HG03354 (cell line): ENCODE measurements around the gene HPS1.

Experiments
- ATAC-seq: cut with Tn5 transposase; IDR thresholded peaks from one replicate; pipeline ENCODE4 v1.9.1; 2021; ENCODE audit warnings: mild to moderate bottlenecking; ENCODE audit not compliant: unreplicated experiment, poor library complexity, severe bottlenecking

Gene HPS1

GRCh38 chr10:98446661-98447221 lies at the start of gene HPS1:
Gene HPS1 (minus strand): TSS chr10:98446935. CDS start chr10:98443240, 3,695 bp downstream.
- ATAC-seq: peak; percentile 87

- peak; percentile 78 for ATAC-seq
These were observed 46.0 kb upstream of the HPS1 start for GRCh38 chr10:98492763-98493162.

DNA sequence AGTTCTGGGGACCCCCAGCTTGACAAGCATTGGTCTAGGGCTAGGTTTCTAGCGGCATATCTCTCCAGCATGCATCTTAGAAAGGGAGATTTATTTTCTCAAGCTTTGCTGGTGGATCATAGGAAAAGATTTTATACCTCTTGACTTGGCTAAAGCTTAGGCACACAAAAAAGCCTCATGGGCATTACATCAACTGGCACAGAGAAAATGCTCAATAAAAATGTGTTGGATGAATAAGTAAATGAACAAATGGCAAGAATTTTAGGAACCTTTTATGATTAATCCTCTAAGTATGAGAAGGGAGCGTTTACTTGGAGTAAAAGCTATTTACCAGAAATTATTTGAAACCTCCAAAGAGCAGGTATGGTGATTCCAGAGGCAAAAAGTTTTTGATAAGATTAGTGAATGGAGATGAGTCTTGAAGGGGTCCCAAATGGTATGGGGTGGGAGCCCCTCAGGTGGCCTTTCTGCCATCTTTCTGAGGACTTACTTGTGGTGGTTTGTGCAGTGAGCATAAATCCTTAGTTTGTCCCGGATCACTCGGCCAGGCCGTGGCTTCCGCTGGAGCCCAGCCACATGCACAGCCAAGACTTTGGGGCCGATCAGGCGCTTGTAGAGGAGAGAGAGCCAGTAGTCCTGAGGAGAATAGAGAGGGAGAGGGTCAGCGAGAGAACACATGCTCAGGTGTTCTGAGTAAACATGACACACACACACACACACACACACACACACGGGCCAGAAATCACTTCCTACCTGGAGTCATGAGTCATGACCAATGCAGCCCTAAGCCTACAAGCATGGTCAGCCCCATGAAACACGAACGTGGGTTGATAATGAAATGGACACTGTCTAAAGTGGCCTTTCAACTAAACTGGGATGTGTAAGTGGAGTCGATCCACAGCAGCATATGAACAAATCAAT lies 43.1 kb upstream of the HPS1 start:
- no peak for ATAC-seq

DNA sequence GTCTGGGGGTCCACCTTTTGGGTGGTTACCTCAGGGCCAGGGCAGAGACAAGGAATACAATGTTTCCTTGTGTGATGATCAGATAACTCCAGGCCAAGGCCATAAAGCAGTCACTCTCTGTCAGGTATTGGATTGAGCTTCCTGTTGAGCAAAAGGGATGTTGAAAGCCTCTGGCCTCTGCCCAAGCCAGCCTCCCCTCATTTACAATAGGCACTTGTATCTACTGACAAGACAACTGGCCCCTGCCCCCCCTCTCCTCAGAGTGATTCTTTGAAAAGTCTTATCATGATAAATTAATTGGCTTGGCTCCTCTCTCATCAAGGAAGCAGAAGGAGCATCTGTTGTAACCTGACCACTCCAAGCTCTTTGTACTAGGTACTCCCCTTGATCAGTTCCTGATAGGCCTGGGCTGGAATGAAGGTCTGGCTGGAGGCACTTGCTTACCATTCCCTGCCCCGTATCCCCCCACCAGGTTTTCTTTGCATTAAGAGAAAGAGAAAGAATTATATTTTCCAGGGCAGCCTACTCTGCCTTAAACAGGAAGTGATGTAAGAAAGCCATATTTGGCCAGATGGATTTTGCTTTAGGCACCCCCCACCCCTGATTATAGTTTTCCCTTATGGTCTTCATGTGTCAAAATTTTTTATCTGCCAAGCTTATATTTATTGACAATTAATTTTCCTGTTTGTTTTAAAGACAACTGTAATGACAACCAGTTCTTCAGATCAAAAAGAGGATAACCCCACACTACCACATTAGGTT lies 42.1 kb upstream of the HPS1 start:
- no peak for ATAC-seq

DNA sequence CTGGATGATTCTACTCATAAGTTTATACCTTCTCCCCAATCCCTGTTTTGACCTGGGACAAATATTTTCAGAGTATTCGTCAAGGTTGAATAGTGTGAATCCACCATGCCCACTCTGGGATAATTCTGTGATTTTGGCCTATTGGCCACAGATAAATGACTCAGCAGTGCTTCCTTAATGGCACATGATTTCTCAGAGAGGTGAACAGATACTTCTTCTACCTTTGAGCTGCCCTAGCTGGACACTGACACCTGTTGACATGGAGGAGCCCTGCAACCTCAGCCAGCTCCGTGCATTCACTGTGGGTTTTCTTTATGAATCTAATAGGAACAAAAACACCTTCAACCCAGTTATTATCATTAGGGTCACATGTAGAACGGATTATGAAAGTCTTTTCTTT lies 40.9 kb upstream of the HPS1 start:
- ATAC-seq: no peak

GRCh38 chr10:98486421-98486820 lies 39.7 kb upstream of the HPS1 start:
- no peak for ATAC-seq

DNA sequence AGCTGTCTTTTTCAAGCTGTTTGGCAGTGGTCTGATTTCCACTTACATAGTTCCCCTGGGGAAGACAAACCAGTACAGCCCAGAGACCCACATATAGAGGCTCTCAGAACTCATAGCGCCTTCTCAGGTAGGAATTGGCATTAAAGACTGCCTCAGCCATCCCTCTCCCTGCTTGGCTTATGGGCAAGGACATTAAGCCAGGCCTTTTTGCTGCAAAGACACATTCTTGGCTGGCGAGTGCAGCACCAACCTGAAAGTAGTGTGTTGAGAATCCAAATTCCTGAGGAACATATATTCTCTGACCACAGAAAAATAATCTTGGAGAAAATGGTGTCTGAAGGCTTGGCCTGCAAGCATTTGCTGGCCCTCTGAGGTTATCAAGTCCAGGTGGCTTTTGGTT lies 39.2 kb upstream of the HPS1 start:
- ATAC-seq: no peak

- ATAC-seq: no peak
These were observed 36.9 kb upstream of the HPS1 start for GRCh38 chr10:98483658-98484057.

GRCh38 chr10:98482096-98482495 lies 35.4 kb upstream of the HPS1 start:
- ATAC-seq: no peak

- no peak for ATAC-seq
These were observed 34.7 kb upstream of the HPS1 start for GRCh38 chr10:98481404-98481945.

- peak; percentile 39 for ATAC-seq
These were observed 31.9 kb upstream of the HPS1 start for GRCh38 chr10:98478430-98479222.

DNA sequence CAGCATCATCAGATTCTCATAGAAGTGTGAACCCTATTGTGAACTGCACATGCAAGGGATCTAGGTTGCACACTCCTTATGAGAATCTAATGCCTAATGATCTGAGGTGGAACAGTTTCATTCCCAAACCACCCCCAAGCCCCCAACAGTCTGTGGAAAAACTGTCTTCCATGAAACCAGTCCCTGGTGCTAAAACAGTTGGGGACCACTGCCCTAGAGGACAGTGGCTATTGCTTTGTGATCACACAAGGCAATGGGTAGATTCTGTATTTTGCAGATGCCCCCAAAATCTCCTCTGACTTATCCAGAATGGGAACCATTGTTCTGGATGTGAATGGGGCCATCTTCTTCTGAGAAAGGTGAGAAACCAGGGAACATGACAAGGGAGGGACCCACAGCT lies 31.1 kb upstream of the HPS1 start:
- no peak for ATAC-seq

DNA sequence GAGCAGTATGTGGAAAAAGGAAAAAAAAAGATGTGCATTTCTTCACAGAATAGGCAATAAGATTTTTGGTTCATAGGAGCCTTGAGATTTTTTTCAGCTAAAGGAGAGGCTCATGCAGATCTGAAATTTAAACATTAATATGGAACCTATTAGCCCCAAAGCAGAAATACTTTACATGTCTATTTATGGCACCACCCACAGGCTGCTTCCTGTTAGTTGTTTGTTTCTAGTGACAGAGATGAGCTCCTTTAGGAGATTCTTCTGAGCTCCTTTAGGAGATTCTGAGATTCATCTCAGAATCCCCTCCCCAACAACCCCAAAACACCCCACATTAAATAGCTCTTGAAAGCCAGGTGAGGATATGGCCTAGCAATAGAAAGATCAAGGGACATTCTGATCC lies 27.9 kb upstream of the HPS1 start:
- ATAC-seq: peak; percentile 78

DNA sequence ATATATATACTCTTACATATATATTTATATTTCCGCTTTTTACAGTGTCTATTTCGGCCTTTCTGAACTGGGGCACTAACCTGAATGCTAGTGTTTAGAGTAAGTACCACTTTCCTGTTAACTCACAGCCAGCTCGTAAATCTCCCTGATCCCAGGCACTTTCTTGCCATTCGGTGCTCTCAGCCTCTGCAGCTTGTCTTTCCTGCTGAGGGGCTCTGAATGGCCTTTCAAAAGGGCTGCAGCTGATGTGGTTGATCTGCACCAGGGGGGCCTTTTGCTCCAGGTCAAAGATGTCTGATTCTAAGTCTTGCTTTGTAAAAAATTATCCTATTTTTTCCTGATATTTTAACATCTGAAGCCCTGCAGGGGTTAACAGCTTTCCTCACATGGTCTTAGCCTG lies 25.5 kb upstream of the HPS1 start:
- no peak for ATAC-seq

DNA sequence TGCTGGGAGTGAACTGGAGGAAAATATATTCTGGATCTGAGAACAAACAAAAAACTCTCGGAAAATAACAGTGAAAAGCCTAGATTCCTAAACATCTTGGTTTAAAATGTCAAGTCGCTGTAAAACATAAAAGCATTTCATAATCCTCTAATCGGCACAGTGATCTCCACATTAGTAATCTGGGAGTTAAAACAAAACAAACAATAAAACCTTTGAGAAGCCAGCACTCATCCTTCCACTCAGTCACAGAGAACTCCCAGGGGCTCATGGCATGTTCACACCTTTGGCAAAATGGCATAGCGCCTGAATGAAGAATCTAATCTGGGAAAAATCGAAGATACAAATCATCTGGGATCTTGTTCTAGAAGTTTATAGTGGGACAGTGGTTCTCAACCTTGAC lies 24.1 kb upstream of the HPS1 start:
- no peak for ATAC-seq

GRCh38 chr10:98469001-98469931 lies 22.5 kb upstream of the HPS1 start:
- ATAC-seq: no peak

- ATAC-seq: peak; percentile 97
These were observed 21.0 kb upstream of the HPS1 start for GRCh38 chr10:98467506-98468318.
